IMR-90 (cell line): ENCODE results near the gene KCNQ2. TPM values are rescaled to one million over a fixed set of nuclear protein-coding genes. Genes with fewer than 3 reads are reported as not detected.

Experiments used
- ATAC-seq: fragments of 200-7000 bp; cut with Tn5 transposase; 2 replicates; pipeline ENCODE4 v1.9.1; 2020; ENCODE audit warnings: low read depth, mild to moderate bottlenecking, moderate library complexity
- BruUV-seq: library from RNA; stranded (reverse); fragments of 400-500 nt; replicated peaks from 2 replicates; lab custom pipeline; 2021; lab: Mats Ljungman, UMichigan
- CTCF ChIA-PET: fragments of 300-600 bp; formaldehyde crosslinking; extraction: SDS; loops from one replicate; lab custom pipeline; 2021; ENCODE audit warnings: antibody characterized with exemption; lab: Yijun Ruan, JAX
- POLR2A ChIA-PET: fragments of 300-600 bp; sonication (Branson Sonifier 250); formaldehyde crosslinking; loops from one replicate; lab custom pipeline; 2022; ENCODE audit warnings: antibody characterized with exemption; ENCODE audit not compliant: unreplicated experiment; lab: Charles Lee
- DNase-seq: peaks from one replicate; pipeline ENCODE4 v3.0.0; 2013
- H2AFZ ChIP-seq: replicated peaks from 2 replicates; pipeline ENCODE3; 2013; ENCODE audit warnings: low read length, mild to moderate bottlenecking; ENCODE audit not compliant: poor library complexity
- H2AK5ac ChIP-seq: 2 replicates; pipeline ENCODE4 v1.6.1; 2013; ENCODE audit warnings: low read depth, low read length, inconsistent platforms
- H2AK9ac ChIP-seq: replicated peaks from 2 replicates; pipeline ENCODE3; 2013; ENCODE audit warnings: mild to moderate bottlenecking, low read depth, low read length, moderate library complexity; ENCODE audit not compliant: poor library complexity
- H2BK120ac ChIP-seq: 2 replicates; pipeline ENCODE4 v1.6.1; 2013; ENCODE audit warnings: low read depth, low read length, inconsistent platforms
- H2BK15ac ChIP-seq: 3 replicates; pipeline ENCODE4 v1.6.1; 2013; ENCODE audit warnings: low read depth, low read length, inconsistent platforms
- H2BK20ac ChIP-seq: 2 replicates; pipeline ENCODE4 v1.6.1; 2013; ENCODE audit warnings: low read depth, mild to moderate bottlenecking, inconsistent platforms, low read length, moderate library complexity
- H2BK5ac ChIP-seq: 2 replicates; pipeline ENCODE4 v1.6.1; 2013; ENCODE audit warnings: mild to moderate bottlenecking, low read depth, low read length, inconsistent platforms; ENCODE audit not compliant: poor library complexity, severe bottlenecking
- H3K14ac ChIP-seq: replicated peaks from 2 replicates; pipeline ENCODE4 v1.6.1; 2013; ENCODE audit warnings: low read depth, low read length, inconsistent platforms
- H3K18ac ChIP-seq: 2 replicates; pipeline ENCODE4 v1.6.1; 2013; ENCODE audit warnings: low read depth, low read length, control low read depth
- H3K23ac ChIP-seq: 2 replicates; pipeline ENCODE4 v1.6.1; 2013; ENCODE audit warnings: low read depth, low read length, inconsistent platforms
- H3K27ac ChIP-seq: 2 replicates; pipeline ENCODE4 v1.5.1; 2013; ENCODE audit warnings: mild to moderate bottlenecking, control low read depth, low read length; ENCODE audit not compliant: insufficient read depth
- H3K27me3 ChIP-seq: 2 replicates; pipeline ENCODE4 v1.6.1; 2013; ENCODE audit warnings: low read length; ENCODE audit not compliant: control insufficient read depth, insufficient read depth
- H3K36me3 ChIP-seq: 2 replicates; pipeline ENCODE4 v1.6.1; 2013; ENCODE audit warnings: low read length, mixed read lengths; ENCODE audit not compliant: control insufficient read depth, insufficient read depth
- H3K4ac ChIP-seq: 2 replicates; pipeline ENCODE4 v1.6.1; 2013; ENCODE audit warnings: low read depth, low read length, inconsistent platforms
- H3K4me1 ChIP-seq: 2 replicates; pipeline ENCODE4 v1.6.1; 2013; ENCODE audit warnings: low read length, mixed read lengths; ENCODE audit not compliant: control insufficient read depth, insufficient read depth
- H3K4me2 ChIP-seq: 2 replicates; pipeline ENCODE4 v1.6.1; 2013; ENCODE audit warnings: low read depth, mild to moderate bottlenecking, control low read depth, low read length, moderate library complexity
- H3K4me3 ChIP-seq: 2 replicates; pipeline ENCODE4 v1.5.1; 2013; ENCODE audit warnings: low read depth, mild to moderate bottlenecking, control low read depth, low read length, moderate library complexity; ENCODE audit not compliant: insufficient read depth
- H3K56ac ChIP-seq: 2 replicates; pipeline ENCODE4 v1.6.1; 2013; ENCODE audit warnings: low read length, inconsistent platforms; ENCODE audit not compliant: insufficient read depth; ENCODE audit errors: extremely low read depth
- H3K79me1 ChIP-seq, 2 experiments: 2 replicates each; pipeline ENCODE4 v1.6.1; 2013; ENCODE audit warnings: low read length in 2 of 2, inconsistent platforms in 1 of 2, low read depth in 1 of 2
- H3K9ac ChIP-seq: 2 replicates; pipeline ENCODE4 v1.6.1; 2013; ENCODE audit warnings: low read depth, low read length, control low read depth
- H3K9me1 ChIP-seq: 2 replicates; pipeline ENCODE4 v1.6.1; 2013; ENCODE audit warnings: low read length, inconsistent platforms; ENCODE audit not compliant: insufficient read depth
- H3K9me3 ChIP-seq: 2 replicates; pipeline ENCODE4 v1.6.1; 2013; ENCODE audit warnings: low read length; ENCODE audit not compliant: control insufficient read depth, insufficient read depth
- H4K20me1 ChIP-seq: 2 replicates; pipeline ENCODE4 v1.6.1; 2013; ENCODE audit warnings: low read length, inconsistent platforms; ENCODE audit not compliant: insufficient read depth
- H4K5ac ChIP-seq: 2 replicates; pipeline ENCODE4 v1.6.1; 2013; ENCODE audit warnings: mild to moderate bottlenecking, low read depth, low read length, control low read depth
- H4K8ac ChIP-seq, 2 experiments: 2 replicates each; pipeline ENCODE4 v1.6.1; 2013; ENCODE audit warnings: low read depth in 2 of 2, low read length in 2 of 2, control low read depth in 1 of 2, inconsistent platforms in 1 of 2
- H4K91ac ChIP-seq: 2 replicates; pipeline ENCODE4 v1.6.1; 2013; ENCODE audit warnings: low read depth, low read length, inconsistent platforms; ENCODE audit not compliant: insufficient read depth
- CTCF ChIP-seq: conservative IDR thresholded peaks from 2 replicates; pipeline ENCODE4 v1.5.1; 2012; ENCODE audit warnings: mild to moderate bottlenecking, low read depth, low read length, improper control_type of control experiment
- FOS ChIP-seq: fragments of 150-350 bp; IDR thresholded peaks from 2 replicates; pipeline ENCODE4 v1.6.1; 2016; ENCODE audit warnings: low read depth, low read length
- MAFK ChIP-seq: IDR thresholded peaks from 2 replicates; pipeline ENCODE4 v1.6.1; 2012; ENCODE audit warnings: low read depth, low read length, improper control_type of control experiment
- MXI1 ChIP-seq: IDR thresholded peaks from 2 replicates; pipeline ENCODE4 v1.6.1; 2012; ENCODE audit warnings: low read depth, mild to moderate bottlenecking, low read length, moderate library complexity, borderline replicate concordance
- NFE2L2 ChIP-seq: fragments of 150-350 bp; IDR thresholded peaks from 2 replicates; pipeline ENCODE4 v1.6.1; 2016; ENCODE audit warnings: low read depth, mild to moderate bottlenecking, low read length
- RCOR1 ChIP-seq: IDR thresholded peaks from 2 replicates; pipeline ENCODE4 v1.6.1; 2012; ENCODE audit warnings: mild to moderate bottlenecking, low read length, improper control_type of control experiment; ENCODE audit not compliant: insufficient replicate concordance
- WGBS, 2 experiments: methylation state at CpG; one replicate each; pipeline versions ENCODE4 v1.1.5 to v1.1.7; 2013; ENCODE audit warnings: missing lambda C conversion rate in 2 of 2; ENCODE audit not compliant: insufficient read length in 1 of 2; ENCODE audit errors: extremely low coverage in 2 of 2; 5-methylcytosine and 5-hydroxymethylcytosine counted together
- dilution Hi-C: fragments of 300-500 bp; cut with HindIII; formaldehyde crosslinking; loops from one replicate; pipeline ENCODE4 v1.14.3; 2018; ENCODE audit warnings: low sequenced_read_pairs; ENCODE audit not compliant: unreplicated experiment
- in situ Hi-C: fragments of 300-500 bp; cut with MboI; formaldehyde crosslinking; loops from 3 replicates; pipeline ENCODE4 v1.14.3; 2019; ENCODE audit warnings: low sequenced_read_pairs, inconsistent platforms, mixed read lengths
- intact Hi-C: fragments of 100-400 bp; cut with micrococcal nuclease; formaldehyde crosslinking; loops from 2 replicates; pipeline ENCODE4 v1.10.0; 2022
- polyA plus RNA-seq, 3 experiments: library from polyadenylated mRNA; depleted of rRNA; stranded (reverse); fragments of >200 nt; gene quantifications; 2 replicates each; pipeline ENCODE4 v1.2.3, GENCODE V29; 2012; ENCODE audit warnings: low replicate concordance in 1 of 3
- total RNA-seq: library from RNA; depleted of rRNA; stranded (reverse); fragments of >200 nt; gene quantifications from 2 replicates; pipeline ENCODE4 v1.2.3, GENCODE V29; 2012

The KCNQ2 gene
- total and polyA plus RNA-seq, 2 of the 4 experiments (the other 2 are of a cell fraction) = 0.02 TPM; not detected in 1

- TF ChIP-seq MAFK (no peak), CTCF (no peak)
Observed at GRCh38 chr20:63521602-63522001, 49.1 kb upstream of the KCNQ2 start (continued).

GRCh38 chr20:63520934-63521601, 48.6 kb upstream of the KCNQ2 start:
- Histone ChIP-seq H3K14ac (peak overlapping the region; percentile 78; the same call in 1 of the 2 replicates), H3K4me1 (peaks cover 13% of the 10 kb centered on the region), H4K20me1 (peaks cover 29% of the 10 kb centered on the region), H3K27ac (peak overlapping the region; percentile 90), H2BK20ac (no peak overlapping the region), H3K4me2 (peak overlapping the region; percentile 80), H2AK5ac (peak overlapping the region; percentile 86), H3K79me1 (peaks cover 19 to 38% of the 10 kb centered on the region in 2 experiments), H3K56ac (no peak overlapping the region), H3K9me1 (peaks cover 11% of the 10 kb centered on the region; the same call in 1 of the 2 replicates), H2AFZ (peak overlapping the region; percentile 89), H2BK15ac (no peak overlapping the region), H2BK5ac (peak overlapping the region; percentile 88), H3K18ac (no peak overlapping the region; the same call in 1 of the 2 replicates), H4K91ac (peak overlapping the region; percentile 24; the same call in 1 of the 2 replicates), H3K9ac (peak overlapping the region; percentile 89), H4K8ac (peak overlapping the region in 1 of 2 experiments; percentile 37; a peak in 1 of 4 replicates), H4K5ac (no peak overlapping the region), H3K9me3 (no peaks in the 10 kb centered on the region), H3K27me3 (no peaks in the 10 kb centered on the region), H2AK9ac (peak overlapping the region; percentile 94), H2BK120ac (no peak overlapping the region), H3K23ac (peak overlapping the region; percentile 78), H3K36me3 (peaks cover 23% of the 10 kb centered on the region), H3K4me3 (peak overlapping the region; percentile 97), H3K4ac (peak overlapping the region; percentile 75)
- intact Hi-C loops (no loop called here), dilution Hi-C loops (no loop called here), in situ Hi-C loops (no loop called here)
- TF ChIP-seq FOS (no peak), MAFK (no peak), NFE2L2 (no peak), MXI1 (peak; percentile 80), RCOR1 (no peak)
- ATAC-seq (peak; percentile 68), DNase-seq (peak; percentile 53)
- ChIA-PET CTCF (interaction anchor here (1.0 to 1.7 kb wide), 3 partner anchors 16 to 25 kb away, joined by 4 read pairs; partner anchors contain the start of gene PTK6), POLR2A (interaction anchor here (1.1 kb wide), 1 partner anchor 24 kb away, joined by 3 read pairs; no protein-coding TSS in a partner anchor)
- WGBS, 2 experiments = 1% methylated on average over 29 of the region's 68 CpGs; no CpG with 5 or more reads in 1 of the 2 experiments
- BruUV-seq = TSS peak; percentile 99
